A673 (cell line): ENCODE measurements around the gene ACOXL.

Experiments
- EZH2 ChIP-seq: fragments of 200-600 bp; sonication (generic); IDR thresholded peaks from 2 replicates; pipeline ENCODE4 v1.6.1; 2017; ENCODE audit warnings: borderline replicate concordance, low read depth, mild to moderate bottlenecking, mixed read lengths, antibody characterized with exemption, low read length; ENCODE audit not compliant: poor library complexity, severe bottlenecking
- TF ChIP-seq, protein P1 (sequence below): fragments of 300-800, 200-600 bp; sonication (generic); conservative IDR thresholded peaks from 2 replicates; pipeline ENCODE4 v1.5.1; 2017; ENCODE audit warnings: low read depth, mild to moderate bottlenecking, antibody characterized with exemption, low read length, moderate library complexity, mixed read lengths

DNA sequence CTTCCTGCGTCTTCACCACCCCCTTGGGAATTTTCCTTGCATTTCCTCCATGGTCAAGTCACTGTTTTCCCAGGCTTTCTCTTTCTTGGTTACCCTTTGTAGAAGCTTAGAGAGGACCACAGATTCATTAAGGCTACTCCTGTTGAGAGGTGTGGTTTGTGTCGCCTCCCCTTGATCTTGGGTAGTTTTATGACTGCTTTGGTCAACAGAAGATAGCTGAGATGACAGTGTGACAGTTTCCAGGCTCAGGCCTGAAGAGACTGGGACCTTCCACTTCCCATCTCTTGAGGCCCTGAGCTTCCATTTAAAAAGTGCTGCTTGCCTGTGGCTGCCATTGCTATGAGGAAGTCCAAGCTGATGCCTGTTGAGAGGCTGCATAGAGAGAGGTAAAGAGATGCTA lies 5.4 kb downstream of the ACOXL start:
- TF ChIP-seq, protein P1, sequence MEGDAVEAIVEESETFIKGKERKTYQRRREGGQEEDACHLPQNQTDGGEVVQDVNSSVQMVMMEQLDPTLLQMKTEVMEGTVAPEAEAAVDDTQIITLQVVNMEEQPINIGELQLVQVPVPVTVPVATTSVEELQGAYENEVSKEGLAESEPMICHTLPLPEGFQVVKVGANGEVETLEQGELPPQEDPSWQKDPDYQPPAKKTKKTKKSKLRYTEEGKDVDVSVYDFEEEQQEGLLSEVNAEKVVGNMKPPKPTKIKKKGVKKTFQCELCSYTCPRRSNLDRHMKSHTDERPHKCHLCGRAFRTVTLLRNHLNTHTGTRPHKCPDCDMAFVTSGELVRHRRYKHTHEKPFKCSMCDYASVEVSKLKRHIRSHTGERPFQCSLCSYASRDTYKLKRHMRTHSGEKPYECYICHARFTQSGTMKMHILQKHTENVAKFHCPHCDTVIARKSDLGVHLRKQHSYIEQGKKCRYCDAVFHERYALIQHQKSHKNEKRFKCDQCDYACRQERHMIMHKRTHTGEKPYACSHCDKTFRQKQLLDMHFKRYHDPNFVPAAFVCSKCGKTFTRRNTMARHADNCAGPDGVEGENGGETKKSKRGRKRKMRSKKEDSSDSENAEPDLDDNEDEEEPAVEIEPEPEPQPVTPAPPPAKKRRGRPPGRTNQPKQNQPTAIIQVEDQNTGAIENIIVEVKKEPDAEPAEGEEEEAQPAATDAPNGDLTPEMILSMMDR = no peak
- no peak for TF ChIP-seq EZH2
